Naive B cell (primary cell): ENCODE data around the gene CD40LG. TPM values are rescaled to one million over a fixed set of nuclear protein-coding genes. Genes with fewer than 3 reads are reported as not detected.

ENCODE experiments used
- ATAC-seq, 2 donors: fragments of 150-1000 bp; cut with Tn5 transposase; 2 replicates each; pipeline ENCODE4 v1.10.0; 2021; ENCODE audit warnings: low read depth in 2 of 2, mild to moderate bottlenecking in 2 of 2, moderate library complexity in 2 of 2
- DNase-seq: peaks from one replicate; pipeline ENCODE4 v3.0.0; 2022
- H3K27ac Mint-ChIP-seq, 6 donors: one replicate each; pipeline ENCODE4 v1.8.0; 2020 to 2022; ENCODE audit warnings: mild to moderate bottlenecking in 6 of 6, mixed read lengths in 6 of 6, moderate library complexity in 5 of 6, inconsistent platforms in 2 of 6
- H3K27me3 Mint-ChIP-seq, 3 donors: one replicate each; pipeline ENCODE4 v1.8.0; 2021 to 2022; ENCODE audit warnings: mixed read lengths in 3 of 3, mild to moderate bottlenecking in 1 of 3
- H3K36me3 Mint-ChIP-seq, 2 donors: one replicate each; pipeline ENCODE4 v1.8.0; 2020 to 2022; ENCODE audit warnings: mixed read lengths in 2 of 2, inconsistent platforms in 1 of 2, mild to moderate bottlenecking in 1 of 2
- H3K4me1 Mint-ChIP-seq, 3 donors: one replicate each; pipeline ENCODE4 v1.8.0; 2020 to 2022; ENCODE audit warnings: mixed read lengths in 3 of 3, inconsistent platforms in 1 of 3, mild to moderate bottlenecking in 1 of 3, moderate library complexity in 1 of 3
- H3K4me3 Mint-ChIP-seq, 8 donors: one replicate each; pipeline ENCODE4 v1.8.0; 2020 to 2022; ENCODE audit warnings: mild to moderate bottlenecking in 8 of 8, mixed read lengths in 8 of 8, moderate library complexity in 8 of 8, inconsistent platforms in 2 of 8
- H3K9me3 Mint-ChIP-seq, 7 donors: one replicate each; pipeline ENCODE4 v1.8.0; 2020 to 2022; ENCODE audit warnings: mixed read lengths in 7 of 7, mild to moderate bottlenecking in 5 of 7, inconsistent platforms in 2 of 7, moderate library complexity in 1 of 7
- polyA plus RNA-seq, 6 donors: library from polyadenylated mRNA; unstranded; fragments of 300-500 nt; fragmentation: Illumina TruSeq; gene quantifications; one replicate each; pipeline ENCODE4 v1.2.3, GENCODE V29; 2021; ENCODE audit warnings: low read depth in 6 of 6

CD40LG gene
- polyA plus RNA-seq, 6 donors from 2014 or later: 0.32 TPM; not detected in 5

GRCh38 chrX:136659174-136659573 is 11.2 kb downstream of the CD40LG start:
- Mint-ChIP-seq H3K4me1 (peaks cover 9 to 21% (median 13%) of the 10 kb centered on the region in 3 donors), H3K27me3 (no peaks in the 10 kb centered on the region), H3K36me3 (peaks cover 0 to 15% of the 10 kb centered on the region in 2 donors), H3K27ac (no peak overlapping the region), H3K4me3 (peak overlapping the region in 1 of 8 donors; percentile 45), H3K9me3 (peaks cover 0 to 6% (median 0%) of the 10 kb centered on the region in 7 donors)
- ATAC-seq (no peak), DNase-seq (no peak)

GRCh38 chrX:136660896-136661295 is 12.9 kb downstream of the CD40LG start:
- Mint-ChIP-seq H3K27me3 (no peaks in the 10 kb centered on the region), H3K4me1 (peaks cover 9 to 24% (median 19%) of the 10 kb centered on the region in 3 donors), H3K27ac (peak overlapping the region in 1 of 6 donors; percentile 57), H3K9me3 (peaks cover 0 to 6% (median 0%) of the 10 kb centered on the region in 7 donors), H3K36me3 (peaks cover 0 to 18% of the 10 kb centered on the region in 2 donors), H3K4me3 (no peak overlapping the region)
- ATAC-seq: no peak
- DNase-seq: no peak

DNA sequence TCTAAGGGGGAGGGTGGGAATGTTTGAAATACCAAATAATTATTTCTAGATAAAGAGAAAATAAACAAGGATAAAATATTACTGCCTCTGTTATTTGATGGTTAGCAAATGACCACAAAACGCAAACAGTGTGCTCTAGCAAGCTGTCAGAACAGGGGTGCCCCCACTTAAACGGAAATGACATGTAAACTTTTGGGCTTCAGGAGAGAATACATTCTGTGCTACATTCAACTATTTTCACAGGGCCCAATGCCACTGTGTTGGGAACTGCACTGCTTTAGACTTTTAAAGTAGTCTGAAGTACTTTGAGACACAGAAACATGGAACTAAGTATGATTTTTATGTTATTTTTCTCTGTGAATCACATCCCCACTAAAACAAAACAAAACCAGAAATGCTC is 14.1 kb downstream of the CD40LG start:
- Mint-ChIP-seq H3K4me3 (no peak overlapping the region), H3K9me3 (peaks cover 0 to 5% (median 0%) of the 10 kb centered on the region in 7 donors), H3K27me3 (no peaks in the 10 kb centered on the region), H3K36me3 (peaks cover 4 to 18% of the 10 kb centered on the region in 2 donors), H3K4me1 (peaks cover 9 to 24% (median 19%) of the 10 kb centered on the region in 3 donors), H3K27ac (no peak overlapping the region)
- DNase-seq (no peak), ATAC-seq (no peak)

DNA sequence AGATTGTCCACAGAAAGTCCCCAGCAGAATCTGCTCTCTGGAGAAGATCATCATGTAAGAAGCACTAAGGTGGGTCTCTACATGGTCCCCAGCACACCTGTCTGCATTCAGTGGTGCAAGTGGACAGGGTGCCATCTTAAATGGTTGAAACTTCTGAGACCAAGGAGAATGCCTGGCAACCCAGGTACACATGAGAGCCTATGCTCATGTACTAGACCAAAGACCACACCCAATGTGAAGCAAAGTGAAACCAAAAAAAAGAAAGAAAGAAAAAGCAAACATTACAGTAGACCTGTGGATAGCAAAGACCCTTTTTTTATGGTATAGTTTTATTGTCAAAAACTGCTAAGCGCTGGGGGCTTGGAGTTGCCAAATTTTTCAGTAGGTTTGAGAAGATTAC is 15.0 kb downstream of the CD40LG start:
- no peak overlapping the region for H3K4me3 Mint-ChIP-seq
- DNase-seq: no peak
- H3K27me3 Mint-ChIP-seq: no peaks in the 10 kb centered on the region
- peaks cover 10 to 26% of the 10 kb centered on the region in 2 donors for H3K36me3 Mint-ChIP-seq
- no peak overlapping the region for H3K27ac Mint-ChIP-seq
- H3K9me3 Mint-ChIP-seq: peaks cover 0 to 5% (median 0%) of the 10 kb centered on the region in 7 donors
- ATAC-seq: no peak
- peaks cover 5 to 19% (median 16%) of the 10 kb centered on the region in 3 donors for H3K4me1 Mint-ChIP-seq

GRCh38 chrX:136665258-136665900 is 17.4 kb downstream of the CD40LG start:
- H3K4me3 Mint-ChIP-seq: peak overlapping the region in 2 of 8 donors; percentile 30 to 64
- peaks cover 5 to 13% (median 8%) of the 10 kb centered on the region in 3 donors for H3K4me1 Mint-ChIP-seq
- H3K27ac Mint-ChIP-seq: peak overlapping the region in 1 of 6 donors; percentile 93
- H3K27me3 Mint-ChIP-seq: no peaks in the 10 kb centered on the region
- peaks cover 18 to 37% of the 10 kb centered on the region in 2 donors for H3K36me3 Mint-ChIP-seq
- ATAC-seq: peak in 1 of 2 donors; percentile 30
- no peak for DNase-seq
- peaks cover 0 to 5% (median 0%) of the 10 kb centered on the region in 7 donors for H3K9me3 Mint-ChIP-seq

DNA sequence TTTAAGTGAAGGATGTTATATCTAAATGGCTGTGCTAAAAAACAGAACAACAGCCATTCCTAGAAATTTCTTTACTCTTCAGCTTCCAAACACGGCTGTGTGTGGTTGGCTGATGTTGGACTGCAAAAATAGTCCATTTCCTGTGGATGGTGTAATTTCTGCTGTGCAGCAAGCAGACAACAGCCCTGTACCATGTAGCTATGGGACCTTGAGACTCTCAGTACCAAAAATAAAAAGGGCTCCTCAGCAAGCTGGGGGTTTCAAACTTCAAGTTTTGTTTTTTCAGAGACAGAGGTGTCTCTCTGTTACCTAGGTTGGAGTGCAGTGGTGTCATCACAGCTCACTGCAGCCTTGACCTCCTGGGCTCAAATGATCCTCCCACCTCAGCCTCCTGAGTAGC is 18.1 kb downstream of the CD40LG start:
- no peak for ATAC-seq
- Mint-ChIP-seq H3K4me3 (peak overlapping the region in 1 of 8 donors; percentile 30), H3K27ac (peak overlapping the region in 1 of 6 donors; percentile 13), H3K4me1 (peaks cover 5 to 13% (median 8%) of the 10 kb centered on the region in 3 donors), H3K9me3 (peaks cover 0 to 5% (median 0%) of the 10 kb centered on the region in 7 donors), H3K27me3 (no peaks in the 10 kb centered on the region), H3K36me3 (peaks cover 18 to 32% of the 10 kb centered on the region in 2 donors)
- no peak for DNase-seq

DNA sequence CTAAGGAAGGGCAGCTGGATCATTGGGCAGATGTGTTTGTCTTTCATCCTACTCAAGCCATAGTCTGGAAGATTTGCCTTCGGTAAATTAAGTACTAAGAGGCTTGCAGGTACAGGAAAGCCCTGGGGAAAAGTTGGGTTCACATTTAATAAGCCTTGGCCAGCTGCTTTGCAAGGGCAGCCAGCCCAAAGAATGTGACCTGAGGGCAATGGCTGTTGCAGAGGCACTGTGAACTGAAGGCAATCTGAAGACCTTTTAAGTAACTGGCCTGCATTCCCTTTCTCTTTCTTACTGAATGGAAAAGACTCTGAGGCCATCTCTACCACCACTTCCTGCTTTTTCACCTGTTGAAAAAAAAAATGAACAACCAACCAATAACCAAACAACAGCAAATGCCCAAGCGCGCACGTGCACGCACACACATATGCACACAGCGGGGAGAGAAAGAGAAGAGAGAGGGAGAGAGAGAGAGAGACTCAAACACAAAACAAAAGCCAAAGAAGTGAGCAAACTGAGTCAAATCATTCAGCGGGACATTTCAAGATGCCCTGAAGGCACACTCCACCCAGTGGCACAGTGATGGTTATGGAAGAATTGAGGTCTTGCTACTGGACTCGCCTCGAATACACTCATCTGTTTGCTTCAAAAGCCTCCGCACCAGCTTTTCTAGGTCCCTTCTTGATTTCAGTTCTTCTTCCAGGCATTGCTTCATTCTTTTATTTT is 19.6 kb downstream of the CD40LG start:
- H3K36me3 Mint-ChIP-seq: peaks cover 18 to 37% of the 10 kb centered on the region in 2 donors
- H3K4me1 Mint-ChIP-seq: peaks cover 5 to 13% (median 8%) of the 10 kb centered on the region in 3 donors
- peaks cover 0 to 5% (median 0%) of the 10 kb centered on the region in 7 donors for H3K9me3 Mint-ChIP-seq
- DNase-seq (no peak), ATAC-seq (no peak)
- H3K4me3 Mint-ChIP-seq: no peak overlapping the region
- H3K27me3 Mint-ChIP-seq: no peaks in the 10 kb centered on the region
- H3K27ac Mint-ChIP-seq: peak overlapping the region in 2 of 6 donors; percentile 12 to 80

DNA sequence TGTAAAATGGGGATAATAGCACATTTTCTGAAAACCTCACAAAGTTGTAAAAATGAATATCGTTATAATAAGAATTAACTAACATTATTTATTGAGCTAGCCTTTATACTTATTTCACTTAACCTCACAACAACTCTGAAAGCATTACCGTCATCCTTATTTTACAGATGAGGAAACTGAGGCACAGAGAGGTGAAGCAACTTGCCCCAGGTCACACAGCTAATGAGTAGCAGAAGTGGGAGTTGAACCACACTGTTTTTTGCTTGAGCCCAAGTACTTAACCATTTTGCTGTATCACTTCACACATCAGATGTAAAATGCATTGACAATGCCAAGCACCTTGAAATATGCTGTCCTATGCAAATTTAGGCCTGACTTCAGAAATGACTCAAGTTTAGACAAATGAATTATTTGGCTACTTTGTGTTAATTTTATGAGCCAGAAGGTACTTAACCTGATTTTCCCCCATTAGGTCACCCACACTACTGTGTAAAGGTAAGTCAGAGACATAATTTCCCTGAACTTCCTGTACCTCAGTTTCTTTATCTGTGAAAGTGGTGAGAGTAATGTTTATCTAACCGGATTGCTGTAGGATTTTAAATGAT is 23.1 kb downstream of the CD40LG start:
- no peak overlapping the region for H3K4me3 Mint-ChIP-seq
- no peaks in the 10 kb centered on the region for H3K4me1 Mint-ChIP-seq
- no peak for ATAC-seq

DNA sequence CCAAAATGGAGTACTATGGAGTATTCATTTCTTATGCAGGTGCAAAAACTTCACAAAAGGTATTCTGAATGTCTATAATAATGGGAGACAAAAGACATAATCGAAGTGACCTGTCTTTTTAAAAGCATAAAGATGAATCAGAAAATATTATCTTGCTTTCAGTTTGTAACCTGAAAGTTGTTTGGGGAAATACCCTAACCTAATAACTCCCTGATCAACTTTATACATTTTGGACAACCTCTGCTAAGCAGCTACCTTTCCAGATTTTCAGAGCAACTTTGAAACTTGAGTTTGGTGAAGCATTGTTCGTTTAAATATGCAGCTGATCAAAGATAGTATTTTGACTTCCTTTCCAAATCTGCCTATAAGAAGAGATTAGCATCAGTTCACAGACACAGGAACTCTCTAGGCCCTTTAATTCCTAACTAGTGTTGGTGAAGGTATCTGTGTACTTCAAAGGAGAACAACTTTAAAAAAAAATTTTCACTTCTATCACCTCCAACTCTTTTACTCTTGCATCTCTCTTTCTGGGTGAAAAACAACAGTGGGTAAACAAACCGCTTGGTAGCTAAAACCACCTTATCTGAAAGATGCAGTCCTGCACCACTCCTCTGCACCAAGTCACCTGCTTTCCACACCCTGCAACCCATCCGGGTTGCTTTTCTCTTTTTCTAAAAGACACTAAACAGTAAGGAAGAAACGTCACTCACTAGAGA is 26.5 kb downstream of the CD40LG start:
- Mint-ChIP-seq H3K4me1 (no peaks in the 10 kb centered on the region), H3K36me3 (peaks cover 0 to 9% of the 10 kb centered on the region in 2 donors), H3K4me3 (no peak overlapping the region), H3K27ac (peak overlapping the region in 2 of 6 donors; percentile 22 to 67), H3K27me3 (no peaks in the 10 kb centered on the region), H3K9me3 (no peaks in the 10 kb centered on the region)
- no peak for ATAC-seq
- DNase-seq: no peak

More for the DNA sequence above, 23.1 kb downstream of the CD40LG start:
- DNase-seq: no peak
- Mint-ChIP-seq H3K36me3 (peaks cover 18 to 27% of the 10 kb centered on the region in 2 donors), H3K27me3 (no peaks in the 10 kb centered on the region), H3K27ac (no peak overlapping the region), H3K9me3 (no peaks in the 10 kb centered on the region)

DNA sequence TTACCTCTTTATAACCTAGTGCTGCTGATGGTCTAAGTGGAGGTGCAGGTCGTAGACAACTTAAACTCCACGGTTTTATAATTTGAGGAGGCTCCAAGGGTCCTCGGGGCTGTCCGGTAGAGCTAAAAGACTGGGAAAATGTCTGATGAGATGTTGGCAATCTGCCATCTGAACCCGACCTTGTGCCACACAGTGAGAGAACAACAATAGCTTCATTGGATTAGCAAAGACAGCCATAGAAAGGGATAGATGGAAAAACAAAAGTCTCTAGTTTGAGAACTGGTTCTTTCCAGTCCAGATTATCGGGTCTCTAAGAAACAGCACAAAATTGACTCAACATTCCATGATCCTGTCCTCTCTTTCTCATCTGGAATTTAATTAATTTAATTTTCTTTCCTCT is 31.6 kb downstream of the CD40LG start:
- no peak for DNase-seq
- no peaks in the 10 kb centered on the region for H3K27me3 Mint-ChIP-seq
- H3K36me3 Mint-ChIP-seq: no peaks in the 10 kb centered on the region
- H3K27ac Mint-ChIP-seq: no peak overlapping the region
- no peaks in the 10 kb centered on the region for H3K4me1 Mint-ChIP-seq
- H3K9me3 Mint-ChIP-seq: no peaks in the 10 kb centered on the region
- no peak overlapping the region for H3K4me3 Mint-ChIP-seq
- ATAC-seq: no peak

DNA sequence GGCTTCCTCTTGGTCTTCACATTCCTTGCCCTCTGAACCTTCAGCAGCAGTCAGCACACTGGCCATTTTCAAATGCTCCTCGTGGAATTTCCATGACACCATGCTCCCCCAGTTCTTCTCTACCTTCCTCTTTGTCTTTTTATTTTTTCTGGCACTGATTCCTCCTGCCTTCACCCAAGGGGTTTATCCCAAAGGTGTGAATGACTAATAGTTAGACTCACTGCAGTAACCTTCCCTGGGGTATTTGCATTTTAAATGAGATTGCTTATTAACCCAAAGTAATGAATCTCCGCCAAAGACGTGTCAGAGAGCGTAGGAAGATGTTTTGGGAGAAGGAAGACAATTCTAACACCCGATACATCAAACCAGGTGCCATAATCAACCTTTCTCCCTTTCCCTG is 36.2 kb downstream of the CD40LG start:
- H3K9me3 Mint-ChIP-seq: no peaks in the 10 kb centered on the region
- H3K27ac Mint-ChIP-seq: no peak overlapping the region
- no peak for ATAC-seq
- H3K4me3 Mint-ChIP-seq: no peak overlapping the region
- H3K4me1 Mint-ChIP-seq: no peaks in the 10 kb centered on the region
- peaks cover 0 to 7% of the 10 kb centered on the region in 2 donors for H3K36me3 Mint-ChIP-seq
- no peak for DNase-seq
- no peaks in the 10 kb centered on the region for H3K27me3 Mint-ChIP-seq

- no peaks in the 10 kb centered on the region for H3K9me3 Mint-ChIP-seq
- H3K4me3 Mint-ChIP-seq: no peak overlapping the region
- DNase-seq: no peak
- no peak overlapping the region for H3K27ac Mint-ChIP-seq
- H3K27me3 Mint-ChIP-seq: no peaks in the 10 kb centered on the region
- peaks cover 8 to 12% (median 11%) of the 10 kb centered on the region in 3 donors for H3K4me1 Mint-ChIP-seq
- ATAC-seq: no peak
- peaks cover 0 to 14% of the 10 kb centered on the region in 2 donors for H3K36me3 Mint-ChIP-seq
Measured at GRCh38 chrX:136687457-136687856, 39.5 kb downstream of the CD40LG start.

DNA sequence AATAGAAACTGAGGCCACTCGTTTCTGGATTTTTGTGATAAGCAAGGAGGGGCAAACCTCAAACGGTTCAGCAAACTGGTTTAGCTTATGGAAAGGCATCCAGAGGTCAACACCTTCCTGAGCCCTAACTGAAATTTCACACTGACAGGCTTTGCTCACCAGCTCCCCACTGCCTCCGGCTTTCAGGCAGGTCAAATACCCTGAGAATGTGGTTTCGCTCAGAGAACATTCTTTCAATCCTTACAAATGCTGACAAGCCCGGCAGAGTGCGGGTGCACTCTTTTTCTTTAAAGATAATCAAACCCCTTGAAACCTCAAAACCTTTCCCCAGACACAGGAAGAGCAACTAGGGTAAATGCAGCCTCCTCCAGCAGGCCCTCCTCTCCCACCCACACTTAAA is 41.5 kb downstream of the CD40LG start:
- Mint-ChIP-seq H3K9me3 (no peaks in the 10 kb centered on the region), H3K27ac (no peak overlapping the region), H3K4me3 (no peak overlapping the region), H3K4me1 (peaks cover 11 to 13% (median 12%) of the 10 kb centered on the region in 3 donors), H3K27me3 (no peaks in the 10 kb centered on the region), H3K36me3 (peaks cover 0 to 14% of the 10 kb centered on the region in 2 donors)
- ATAC-seq: no peak
- DNase-seq: no peak
